Stimulated activated CD8-positive, alpha-beta memory T cell treated with anti-CD3 and anti-CD28 coated beads, Interleukin-12 subunit alpha, Interleukin-12 subunit beta, amount 100 ng/mL, for 24 hours (primary cell): ENCODE data around the gene ACBD4.

ENCODE experiments used
- DNase-seq: peaks from one replicate; pipeline ENCODE4 v3.0.0-alpha.2; 2020; ENCODE audit errors: extremely low read depth

The ACBD4 gene

DNA sequence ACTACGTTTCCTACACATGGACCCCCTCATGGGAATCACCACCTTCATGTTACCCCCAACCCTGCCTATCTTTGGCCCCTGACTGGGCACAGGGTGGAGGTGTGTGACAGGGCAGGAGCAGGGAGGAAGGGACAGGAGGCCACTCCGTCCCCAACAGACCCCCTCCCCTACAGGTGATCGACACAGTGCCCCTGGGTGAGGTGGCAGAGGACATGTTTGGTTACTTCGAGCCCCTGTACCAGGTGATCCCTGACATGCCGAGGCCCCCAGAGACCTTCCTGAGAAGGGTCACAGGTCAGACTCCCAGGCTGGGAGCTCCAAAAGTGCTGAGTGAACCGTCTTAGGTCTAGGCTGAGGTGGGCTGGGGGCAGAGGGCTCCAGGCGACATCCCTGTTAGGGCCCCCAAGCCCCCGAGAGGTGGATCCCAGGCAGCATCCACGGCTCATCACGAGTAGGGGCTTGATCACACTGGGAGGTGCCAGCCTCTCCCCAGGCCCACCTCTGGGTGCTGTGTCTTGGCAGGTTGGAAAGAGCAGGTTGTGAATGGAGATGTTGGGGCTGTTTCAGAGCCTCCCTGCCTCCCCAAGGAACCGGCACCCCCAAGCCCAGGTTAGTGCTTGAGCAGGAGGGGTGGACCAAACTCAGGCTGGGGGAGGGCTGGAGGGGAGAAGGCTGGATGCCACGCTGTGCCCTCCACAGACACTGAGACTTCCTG, 1.5 kb downstream of the ACBD4 start:
- no peak for DNase-seq

DNA sequence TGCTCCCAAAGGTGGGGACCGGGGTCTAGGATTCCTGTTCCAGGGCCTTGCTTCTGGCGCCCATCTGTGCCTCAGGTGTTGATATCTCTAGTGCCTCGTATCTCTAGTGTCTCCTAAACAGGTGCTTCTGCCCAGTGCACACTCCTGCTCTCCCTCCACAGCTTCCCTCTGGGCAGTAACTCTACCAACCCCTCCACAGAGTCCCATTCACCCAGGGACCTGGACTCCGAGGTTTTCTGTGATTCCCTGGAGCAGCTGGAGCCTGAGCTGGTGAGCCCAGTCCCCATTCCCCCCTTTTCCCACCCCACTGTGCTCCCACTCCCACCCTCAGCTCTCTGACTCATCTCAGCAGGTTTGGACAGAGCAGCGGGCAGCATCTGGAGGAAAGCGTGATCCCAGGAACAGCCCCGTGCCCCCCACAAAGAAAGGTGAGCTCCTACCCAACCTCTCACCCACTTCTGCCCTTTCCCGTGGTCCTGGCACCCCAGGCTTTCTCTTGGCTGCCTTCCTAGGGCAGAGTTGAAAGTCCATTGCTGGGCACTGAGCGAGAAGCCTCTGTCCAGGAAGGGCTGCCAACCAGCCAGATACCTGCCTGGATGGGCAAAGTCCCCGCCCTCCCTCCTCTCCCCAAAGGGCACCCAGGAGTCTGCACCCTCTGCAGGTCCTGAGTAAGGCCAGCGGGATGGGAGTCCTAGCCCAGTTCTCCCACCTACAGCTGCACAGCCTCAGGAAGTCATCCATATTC, 2.2 kb downstream of the ACBD4 start:
- no peak for DNase-seq

DNA sequence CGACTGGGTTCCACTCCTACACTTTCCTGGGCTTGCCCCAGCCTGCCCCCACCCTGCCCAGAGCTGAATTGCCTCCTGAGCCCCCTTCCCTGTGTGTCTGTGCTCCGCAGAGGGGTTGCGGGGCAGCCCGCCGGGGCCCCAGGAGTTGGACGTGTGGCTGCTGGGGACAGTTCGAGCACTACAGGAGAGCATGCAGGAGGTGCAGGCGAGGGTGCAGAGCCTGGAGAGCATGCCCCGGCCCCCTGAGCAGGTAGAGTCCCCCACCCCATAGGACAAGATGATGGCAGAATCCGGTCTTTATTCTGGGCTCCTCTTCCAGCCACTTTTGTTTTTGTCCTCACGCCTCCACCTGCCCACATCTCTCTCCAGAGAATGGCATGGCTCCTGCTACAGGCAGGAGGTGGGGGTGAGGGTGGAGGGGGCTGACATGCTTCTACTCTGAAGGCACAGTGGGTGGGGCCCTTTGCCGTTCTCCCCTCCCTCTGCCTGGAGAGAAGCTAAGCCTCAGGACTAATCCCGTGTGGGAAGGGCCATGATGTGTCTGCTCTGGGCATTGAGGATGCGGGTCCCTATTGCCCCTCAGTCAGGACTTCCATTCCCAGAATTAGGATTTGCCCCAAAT, 3.5 kb downstream of the ACBD4 start:
- DNase-seq, result no peak

DNA sequence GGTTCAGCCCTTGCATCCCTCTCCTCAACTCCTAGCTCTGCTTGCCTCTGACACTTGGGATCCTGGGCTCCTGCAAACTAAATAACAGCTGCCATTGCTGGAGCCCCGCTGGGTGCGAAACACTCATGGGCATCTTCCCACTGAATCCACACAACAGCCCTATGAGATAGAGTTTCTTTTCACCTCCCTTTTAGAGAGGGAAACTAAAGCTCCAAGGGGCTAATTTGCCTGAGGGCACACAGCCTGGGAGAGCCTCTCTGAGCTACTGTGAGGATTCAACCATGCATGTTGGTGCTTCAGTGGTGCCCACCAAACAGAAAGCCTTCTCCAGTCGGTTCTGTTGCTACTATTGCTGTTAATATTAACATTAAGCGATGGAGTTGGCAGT, 4.0 kb downstream of the ACBD4 start:
- no peak for DNase-seq

DNA sequence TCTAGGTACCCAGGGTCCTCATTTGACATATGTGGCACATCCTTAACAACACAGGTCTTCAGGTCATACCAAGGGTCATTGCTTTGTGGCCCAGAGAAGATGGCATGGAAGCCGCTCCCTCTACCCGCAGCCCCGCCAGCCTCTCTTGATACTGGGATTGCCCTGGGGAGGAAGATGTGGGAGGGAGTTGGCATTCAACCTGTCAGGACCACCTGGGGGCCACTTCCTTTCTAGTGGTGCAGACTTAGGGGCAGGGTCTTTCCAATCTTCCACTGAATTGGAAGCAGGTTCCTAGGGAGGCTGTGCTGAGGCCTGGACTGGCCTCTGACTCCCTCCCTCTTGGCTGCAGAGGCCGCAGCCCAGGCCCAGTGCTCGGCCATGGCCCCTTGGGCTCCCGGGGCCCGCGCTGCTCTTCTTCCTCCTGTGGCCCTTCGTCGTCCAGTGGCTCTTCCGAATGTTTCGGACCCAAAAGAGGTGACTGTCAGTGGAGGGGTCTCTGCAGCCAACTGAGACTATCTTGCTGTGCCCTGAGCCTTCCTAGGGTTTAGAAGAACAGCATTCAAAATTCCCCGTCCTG, 7.7 kb downstream of the ACBD4 start:
- no peak for DNase-seq

DNA sequence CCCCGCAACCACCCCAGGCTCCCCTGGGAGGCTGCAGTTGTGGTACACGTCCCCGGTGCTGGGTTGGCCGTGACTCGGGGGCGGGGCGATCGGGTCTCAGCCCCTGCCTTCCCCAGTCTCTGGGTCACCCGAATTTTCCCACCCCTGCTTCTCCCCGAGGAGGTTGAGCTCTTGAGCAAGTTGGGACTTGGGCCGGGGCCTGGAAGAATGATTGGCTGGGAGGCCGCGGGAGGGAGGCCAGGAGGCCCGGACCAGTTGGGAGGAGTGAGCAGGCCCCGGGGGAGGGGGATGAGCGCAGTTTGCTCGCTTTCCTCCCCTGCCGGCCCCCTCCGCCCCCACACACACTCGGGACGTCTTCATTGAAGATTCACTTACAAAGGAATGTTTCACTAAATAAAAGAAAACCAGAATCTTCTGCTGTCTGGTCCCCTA, 8.3 kb downstream of the ACBD4 start:
- no peak for DNase-seq

DNA sequence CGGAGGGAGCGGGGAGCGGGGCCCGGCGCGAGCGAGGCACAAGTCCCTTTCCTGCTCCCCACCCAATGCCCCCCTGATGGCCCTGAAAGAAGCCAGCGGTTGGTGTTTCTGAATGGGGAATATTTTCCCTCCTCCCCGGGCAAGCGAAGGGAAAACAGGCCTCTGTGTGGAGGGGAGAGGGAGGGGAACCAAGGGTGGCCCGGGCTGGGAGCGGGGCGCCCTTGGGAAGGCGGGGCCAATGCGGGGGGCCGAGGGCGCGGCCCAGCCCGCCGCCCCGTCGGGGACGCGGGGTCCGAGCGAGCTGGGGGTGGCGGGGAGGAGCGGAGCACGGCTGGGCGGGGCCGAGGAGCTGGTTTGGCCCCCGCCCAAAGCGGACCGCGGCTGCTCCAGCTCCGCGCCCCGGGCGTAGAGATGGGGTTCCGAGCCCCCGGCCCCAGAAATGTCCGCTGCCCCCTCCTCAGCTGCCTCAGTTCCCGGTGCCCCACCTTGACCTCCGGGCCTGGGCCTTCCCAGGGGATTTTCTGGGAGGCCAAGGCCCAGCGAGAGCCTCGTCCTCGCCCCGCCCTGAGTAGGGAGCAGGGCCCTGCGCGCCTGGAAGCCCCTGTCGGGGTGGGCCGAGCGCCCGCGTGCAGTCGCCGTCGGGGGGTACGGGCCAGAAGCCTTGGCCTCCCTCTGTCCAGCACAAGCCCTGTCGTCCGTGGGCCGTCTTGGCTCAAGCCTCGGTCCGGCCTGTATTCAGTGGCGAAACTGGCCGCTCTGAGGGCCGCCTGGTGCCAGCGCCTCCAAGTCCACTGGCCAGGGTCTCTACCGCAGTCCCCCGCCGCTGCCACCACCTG, 8.9 kb downstream of the ACBD4 start:
- DNase-seq, result no peak

DNA sequence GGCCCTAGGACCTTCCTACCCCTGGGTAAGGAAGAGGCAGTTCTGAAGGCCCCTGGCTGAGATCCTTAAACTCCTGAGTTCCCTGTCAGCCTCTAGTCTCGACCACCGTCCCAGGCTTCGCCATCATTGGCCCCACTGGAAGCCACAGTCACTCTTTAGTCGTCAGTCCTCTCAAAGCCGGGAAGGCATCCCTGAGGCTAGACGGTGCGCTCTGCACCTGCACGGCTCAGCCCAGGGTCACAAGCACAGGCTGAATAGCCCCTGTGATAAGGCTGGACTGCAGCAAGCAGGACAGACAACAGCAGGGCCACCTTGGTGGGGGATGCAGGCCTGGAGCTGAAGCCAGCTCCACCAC, 9.5 kb downstream of the ACBD4 start:
- no peak for DNase-seq

DNA sequence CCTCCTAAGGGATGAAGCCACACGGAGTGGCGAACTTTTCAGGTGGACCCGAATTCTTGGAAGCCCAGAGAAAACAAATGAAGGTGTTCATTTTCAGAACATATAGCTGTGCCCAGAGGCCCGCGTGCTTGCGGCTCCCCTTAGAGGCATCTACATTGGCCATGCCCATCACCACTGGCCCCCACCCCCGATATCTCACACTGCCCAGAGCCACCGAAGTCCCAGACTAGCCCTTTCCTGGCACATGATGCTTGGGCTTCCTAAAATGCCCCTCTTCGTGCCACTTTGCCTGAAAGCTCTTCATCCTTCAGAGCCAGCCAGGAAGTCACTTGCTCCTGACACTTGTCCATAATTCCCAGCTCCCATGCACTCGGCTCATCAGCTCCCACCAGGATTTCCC, 10.7 kb downstream of the ACBD4 start:
- no peak for DNase-seq

DNA sequence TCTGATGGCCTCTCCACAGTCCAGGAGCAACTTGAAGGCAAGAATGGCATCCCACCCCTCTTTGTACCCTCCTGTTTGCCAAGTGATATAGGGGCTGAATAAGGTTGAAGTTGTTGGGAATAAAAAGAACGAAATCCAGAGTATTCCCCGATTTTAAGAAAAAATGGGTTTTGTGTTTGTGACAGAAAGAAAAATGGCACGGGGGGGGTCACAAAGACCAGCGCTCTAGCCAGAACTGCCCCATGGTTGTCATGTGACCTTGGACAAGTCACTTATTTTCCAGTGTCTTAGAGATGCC, 11.1 kb downstream of the ACBD4 start:
- DNase-seq, result no peak

DNA sequence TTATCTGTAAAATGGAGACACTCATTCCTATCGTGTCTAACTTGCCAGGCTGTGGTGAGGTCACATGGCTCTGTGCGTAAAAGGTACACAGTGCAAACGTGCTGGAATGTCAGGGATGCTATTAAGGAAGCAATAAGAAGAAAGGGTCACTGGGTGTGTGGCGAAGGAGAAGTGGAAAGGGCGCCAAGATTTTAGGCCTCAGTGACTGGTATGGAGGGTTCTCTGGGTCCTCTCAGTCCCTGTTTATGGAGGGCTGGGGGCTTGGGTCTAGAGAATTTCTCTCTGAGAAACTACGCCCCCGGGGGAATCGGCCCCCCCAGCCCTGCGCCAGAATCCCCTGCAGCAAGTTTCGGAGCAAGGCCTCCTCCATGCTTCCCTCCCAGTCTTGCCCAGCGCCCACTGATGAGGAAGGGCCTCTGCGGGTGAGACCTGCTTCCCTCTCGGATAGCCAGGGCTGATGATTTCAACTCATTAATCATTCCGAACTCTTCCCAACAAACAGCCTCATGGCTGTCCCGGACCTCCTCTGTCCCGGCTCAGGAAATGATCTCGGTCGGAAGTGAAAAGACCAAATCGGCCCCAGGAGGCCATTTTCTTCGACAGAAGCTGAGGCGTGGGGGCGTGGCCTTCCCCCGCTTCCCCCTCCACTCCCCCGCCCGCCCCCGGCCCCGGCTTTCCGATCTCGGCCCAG, 11.5 kb downstream of the ACBD4 start:
- no peak for DNase-seq

DNA sequence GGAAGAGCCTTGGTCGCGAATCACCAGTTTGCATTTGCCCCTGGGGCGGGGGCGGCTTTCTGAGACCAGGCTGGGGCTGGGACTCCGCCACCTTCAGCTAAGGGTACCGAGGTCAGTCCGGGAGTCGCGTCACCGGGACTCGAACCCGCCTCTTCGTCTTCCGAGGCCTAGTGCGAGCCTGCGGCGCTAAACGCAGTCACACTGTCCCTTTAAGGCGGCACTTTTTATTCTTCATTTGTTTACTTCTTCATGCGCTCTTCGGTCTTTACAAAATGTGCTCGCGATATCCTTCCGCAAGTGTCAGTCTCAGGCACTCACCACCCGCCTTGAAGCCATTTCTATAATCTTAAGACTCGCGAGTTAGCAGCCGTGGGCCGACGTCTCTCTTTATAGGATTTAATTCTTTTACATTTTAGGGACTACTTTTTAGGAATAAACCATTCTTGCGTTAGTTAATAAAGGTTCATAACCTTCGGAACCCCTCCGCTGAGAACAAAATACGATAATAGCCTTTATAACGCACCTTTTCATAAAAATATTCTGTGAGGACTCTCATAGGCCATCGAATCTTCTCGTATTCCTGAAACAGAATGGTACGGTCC, 12.2 kb downstream of the ACBD4 start:
- no peak for DNase-seq

DNA sequence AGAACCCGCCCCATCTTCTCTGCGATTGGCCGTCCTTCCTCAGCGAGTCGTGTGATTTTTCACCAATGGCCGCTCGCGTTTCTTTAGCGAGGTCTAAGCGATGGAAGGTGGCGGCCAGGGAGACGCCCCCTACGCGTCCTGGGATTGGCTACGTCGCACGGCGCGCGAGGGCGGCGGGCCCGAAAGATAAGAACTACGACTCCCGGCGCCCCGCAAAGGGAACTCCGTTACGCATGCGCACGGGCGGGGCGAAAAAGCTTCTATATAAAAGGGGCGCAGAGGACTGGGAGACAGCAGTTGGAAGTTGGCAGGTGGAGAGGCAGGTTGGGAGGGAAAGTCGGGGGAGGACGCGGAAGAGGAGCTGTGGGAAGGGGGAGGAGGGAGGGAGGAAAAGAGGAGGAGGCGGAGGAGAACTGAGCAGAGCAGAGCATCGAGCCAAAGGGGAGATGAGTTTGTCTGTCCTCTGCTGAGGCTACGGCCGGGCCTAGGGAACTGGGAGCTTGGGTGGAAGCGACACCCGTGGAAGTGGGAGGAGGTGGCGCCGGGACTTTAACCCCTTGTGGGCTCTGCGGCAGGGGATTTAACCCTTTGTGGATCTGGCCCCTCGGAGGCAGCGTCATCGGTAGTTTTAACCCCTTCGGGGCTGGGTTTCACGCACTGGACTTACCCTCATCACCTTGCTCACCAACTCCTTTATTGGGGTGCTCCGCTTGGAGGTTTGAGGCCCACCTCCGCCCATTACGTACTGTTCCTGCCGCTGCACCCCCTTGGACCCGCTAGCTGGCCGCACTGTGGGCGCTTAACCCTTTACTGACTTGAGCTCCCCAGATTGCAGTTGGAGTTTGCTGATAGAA, 12.9 kb downstream of the ACBD4 start, which contains the start of gene HEXIM1:
TSS of gene HEXIM1 (plus strand) at position 293 of the 854 bp plus-strand sequence. CDS start 716 bp downstream, outside the sequence.
- peak; percentile 94 for DNase-seq

DNA sequence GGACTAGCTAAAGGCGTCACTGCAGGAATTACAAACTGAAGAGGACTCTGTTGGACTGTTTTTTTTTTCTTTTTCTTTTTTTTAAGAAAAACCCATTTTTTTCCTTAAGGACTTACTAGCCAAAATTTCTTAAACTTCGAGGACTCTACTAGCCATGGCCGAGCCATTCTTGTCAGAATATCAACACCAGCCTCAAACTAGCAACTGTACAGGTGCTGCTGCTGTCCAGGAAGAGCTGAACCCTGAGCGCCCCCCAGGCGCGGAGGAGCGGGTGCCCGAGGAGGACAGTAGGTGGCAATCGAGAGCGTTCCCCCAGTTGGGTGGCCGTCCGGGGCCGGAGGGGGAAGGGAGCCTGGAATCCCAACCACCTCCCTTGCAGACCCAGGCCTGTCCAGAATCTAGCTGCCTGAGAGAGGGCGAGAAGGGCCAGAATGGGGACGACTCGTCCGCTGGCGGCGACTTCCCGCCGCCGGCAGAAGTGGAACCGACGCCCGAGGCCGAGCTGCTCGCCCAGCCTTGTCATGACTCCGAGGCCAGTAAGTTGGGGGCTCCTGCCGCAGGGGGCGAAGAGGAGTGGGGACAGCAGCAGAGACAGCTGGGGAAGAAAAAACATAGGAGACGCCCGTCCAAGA, 13.7 kb downstream of the ACBD4 start:
- no peak for DNase-seq

DNA sequence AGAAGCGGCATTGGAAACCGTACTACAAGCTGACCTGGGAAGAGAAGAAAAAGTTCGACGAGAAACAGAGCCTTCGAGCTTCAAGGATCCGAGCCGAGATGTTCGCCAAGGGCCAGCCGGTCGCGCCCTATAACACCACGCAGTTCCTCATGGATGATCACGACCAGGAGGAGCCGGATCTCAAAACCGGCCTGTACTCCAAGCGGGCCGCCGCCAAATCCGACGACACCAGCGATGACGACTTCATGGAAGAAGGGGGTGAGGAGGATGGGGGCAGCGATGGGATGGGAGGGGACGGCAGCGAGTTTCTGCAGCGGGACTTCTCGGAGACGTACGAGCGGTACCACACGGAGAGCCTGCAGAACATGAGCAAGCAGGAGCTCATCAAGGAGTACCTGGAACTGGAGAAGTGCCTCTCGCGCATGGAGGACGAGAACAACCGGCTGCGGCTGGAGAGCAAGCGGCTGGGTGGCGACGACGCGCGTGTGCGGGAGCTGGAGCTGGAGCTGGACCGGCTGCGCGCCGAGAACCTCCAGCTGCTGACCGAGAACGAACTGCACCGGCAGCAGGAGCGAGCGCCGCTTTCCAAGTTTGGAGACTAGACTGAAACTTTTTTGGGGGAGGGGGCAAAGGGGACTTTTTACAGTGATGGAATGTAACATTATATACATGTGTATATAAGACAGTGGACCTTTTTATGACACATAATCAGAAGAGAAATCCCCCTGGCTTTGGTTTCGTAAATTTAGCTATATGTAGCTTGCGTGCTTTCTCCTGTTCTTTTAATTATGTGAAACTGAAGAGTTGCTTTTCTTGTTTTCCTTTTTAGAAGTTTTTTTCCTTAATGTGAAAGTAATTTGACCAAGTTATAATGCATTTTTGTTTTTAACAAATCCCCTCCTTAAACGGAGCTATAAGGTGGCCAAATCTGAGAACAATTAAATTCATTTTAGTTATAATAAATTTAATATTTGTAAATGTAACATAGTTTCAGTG, 14.5 kb downstream of the ACBD4 start:
- no peak for DNase-seq

DNA sequence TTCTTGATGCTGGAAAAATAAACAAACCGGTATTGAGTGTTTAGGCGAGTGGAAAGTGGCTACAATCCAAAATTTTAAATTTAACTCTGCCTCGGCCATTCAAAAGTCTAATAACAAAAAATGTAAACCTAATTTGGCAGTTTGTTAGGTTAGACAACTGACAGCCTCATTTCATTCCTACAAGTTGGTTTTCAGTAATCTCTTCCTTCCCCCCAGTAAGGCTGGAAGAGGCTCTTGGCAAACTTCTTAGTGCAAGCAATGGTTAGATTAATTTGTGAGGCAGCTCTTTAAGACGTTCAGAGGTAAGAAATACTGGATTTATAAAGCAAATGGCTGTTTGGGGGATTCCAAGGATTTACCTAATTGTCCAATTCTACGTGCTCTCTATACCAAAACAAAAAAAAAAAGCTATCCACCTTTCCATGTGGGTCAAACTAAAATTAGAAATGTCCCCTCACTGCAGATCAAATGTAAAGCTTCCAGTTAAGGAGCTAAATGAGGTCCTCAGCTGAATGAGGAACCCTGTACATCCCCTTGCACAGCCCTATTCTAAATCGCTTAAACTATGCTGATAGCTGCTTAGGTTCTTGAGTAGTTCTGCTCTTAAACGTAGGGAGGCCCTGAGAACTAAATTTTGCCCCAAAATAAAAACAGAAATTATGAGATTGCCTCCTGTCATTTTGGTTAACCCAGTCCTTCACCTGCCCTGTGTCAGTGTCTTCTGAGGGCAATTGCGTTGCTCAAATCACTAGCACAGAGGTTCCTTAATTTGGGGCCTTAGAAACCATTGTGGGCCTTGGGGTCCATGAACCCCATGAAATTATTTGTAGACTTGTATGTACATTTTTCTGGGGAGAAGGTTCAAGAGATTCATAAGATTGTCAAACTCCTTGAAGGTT, 15.7 kb downstream of the ACBD4 start:
- DNase-seq, result no peak

DNA sequence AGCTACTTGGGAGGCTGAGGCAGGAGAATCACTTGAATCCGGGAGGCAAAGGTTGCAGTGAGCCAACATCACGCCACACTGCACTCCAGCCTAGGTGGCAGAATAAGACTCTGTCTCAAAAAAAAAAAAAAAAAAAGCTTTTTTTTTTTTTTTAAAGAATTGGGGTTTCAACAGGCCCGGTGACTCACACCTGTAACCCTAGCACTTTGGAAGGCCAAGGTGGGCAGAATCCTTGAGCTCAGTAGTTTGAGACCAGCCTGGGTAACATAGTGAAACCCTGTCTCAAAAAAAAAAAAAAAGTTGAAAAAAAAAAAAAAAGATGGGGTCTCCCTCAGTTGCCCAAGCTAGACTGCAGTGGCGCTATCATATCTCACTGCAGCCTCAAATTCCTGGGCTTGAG, 19.5 kb downstream of the ACBD4 start:
- DNase-seq, result no peak
